AG04449 (cell line): ENCODE data around the gene ARHGAP5.
A peak's percentile ranks its signal among the peaks of the same experiment; 100 is the strongest.

Source experiments
- CTCF ChIA-PET: fragments of 350-600 bp; formaldehyde crosslinking; extraction: SDS; loops from one replicate; lab custom pipeline; 2021; ENCODE audit warnings: antibody characterized with exemption; lab: Yijun Ruan, JAX
- POLR2A ChIA-PET: fragments of 400-600, 350-600 bp; formaldehyde crosslinking; extraction: SDS; loops from one replicate; lab custom pipeline; 2020; ENCODE audit warnings: antibody characterized with exemption, inconsistent platforms; lab: Yijun Ruan, JAX
- DNase-seq: peaks from one replicate; pipeline ENCODE4 v3.0.0-alpha.2; 2010; ENCODE audit warnings: low read depth, low spot score
- H3K4me3 ChIP-seq: 2 replicates; pipeline ENCODE4 v1.5.1; 2011; ENCODE audit warnings: low read depth, mild to moderate bottlenecking, control low read depth, low read length
- TF ChIP-seq, protein P1 (sequence below): IDR thresholded peaks from one replicate; pipeline ENCODE4 v1.5.1; 2011; ENCODE audit warnings: mild to moderate bottlenecking, moderate library complexity, low read length, control low read depth, inconsistent platforms; ENCODE audit not compliant: insufficient read depth; ENCODE audit errors: missing control alignments

Gene ARHGAP5

DNA sequence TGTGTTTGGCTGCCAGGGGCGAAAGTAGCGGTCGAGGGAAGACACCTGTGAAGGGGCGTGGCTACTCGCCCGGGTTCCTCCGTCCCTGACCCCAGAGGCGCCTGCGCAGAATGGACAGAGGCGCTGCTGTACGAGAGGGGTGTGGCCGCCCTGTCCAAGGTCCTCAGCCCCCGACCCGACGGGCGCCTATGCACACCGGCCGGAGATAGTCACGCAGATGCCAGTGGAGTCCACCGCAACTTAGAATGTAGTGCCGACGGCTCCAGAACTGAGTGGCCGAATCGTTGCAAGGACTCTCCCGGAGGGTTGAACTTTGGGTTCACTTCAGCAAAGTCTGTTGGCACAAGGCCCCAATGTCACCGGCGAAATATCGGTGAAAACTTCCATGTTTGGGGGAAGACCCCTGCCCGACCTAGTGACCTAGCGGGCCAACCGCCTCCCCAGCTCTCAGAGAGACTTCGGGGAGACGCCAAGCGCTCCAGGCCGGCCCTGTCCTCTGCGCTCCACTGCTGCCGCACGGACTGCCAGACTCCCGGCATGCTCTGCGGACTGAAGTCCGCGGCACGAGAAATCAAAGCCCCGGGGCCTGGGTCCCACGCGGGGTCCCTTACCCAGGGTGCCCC lies 124.2 kb downstream of the ARHGAP5 start:
- no peak for DNase-seq
- peak overlapping the region; percentile 64 for H3K4me3 ChIP-seq
- TF ChIP-seq, protein P1, sequence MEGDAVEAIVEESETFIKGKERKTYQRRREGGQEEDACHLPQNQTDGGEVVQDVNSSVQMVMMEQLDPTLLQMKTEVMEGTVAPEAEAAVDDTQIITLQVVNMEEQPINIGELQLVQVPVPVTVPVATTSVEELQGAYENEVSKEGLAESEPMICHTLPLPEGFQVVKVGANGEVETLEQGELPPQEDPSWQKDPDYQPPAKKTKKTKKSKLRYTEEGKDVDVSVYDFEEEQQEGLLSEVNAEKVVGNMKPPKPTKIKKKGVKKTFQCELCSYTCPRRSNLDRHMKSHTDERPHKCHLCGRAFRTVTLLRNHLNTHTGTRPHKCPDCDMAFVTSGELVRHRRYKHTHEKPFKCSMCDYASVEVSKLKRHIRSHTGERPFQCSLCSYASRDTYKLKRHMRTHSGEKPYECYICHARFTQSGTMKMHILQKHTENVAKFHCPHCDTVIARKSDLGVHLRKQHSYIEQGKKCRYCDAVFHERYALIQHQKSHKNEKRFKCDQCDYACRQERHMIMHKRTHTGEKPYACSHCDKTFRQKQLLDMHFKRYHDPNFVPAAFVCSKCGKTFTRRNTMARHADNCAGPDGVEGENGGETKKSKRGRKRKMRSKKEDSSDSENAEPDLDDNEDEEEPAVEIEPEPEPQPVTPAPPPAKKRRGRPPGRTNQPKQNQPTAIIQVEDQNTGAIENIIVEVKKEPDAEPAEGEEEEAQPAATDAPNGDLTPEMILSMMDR, result no peak
- ChIA-PET POLR2A (interaction anchor here (1.6 kb wide), 1 partner anchor 125 kb away, joined by 3 read pairs; no protein-coding TSS in a partner anchor), CTCF (no interaction called here)

- TF ChIP-seq, protein P1, result no peak
- CTCF ChIA-PET, result interaction anchor here (1.8 kb wide), 1 partner anchor 49 kb away, joined by 6 read pairs; no protein-coding TSS in a partner anchor
Measured at GRCh38 chr14:32201816-32202490, 124.8 kb downstream of the ARHGAP5 start, which contains the start of gene RNU6-7. Gene RNU6-7, plus strand, starts transcription at chr14:32202045.

DNA sequence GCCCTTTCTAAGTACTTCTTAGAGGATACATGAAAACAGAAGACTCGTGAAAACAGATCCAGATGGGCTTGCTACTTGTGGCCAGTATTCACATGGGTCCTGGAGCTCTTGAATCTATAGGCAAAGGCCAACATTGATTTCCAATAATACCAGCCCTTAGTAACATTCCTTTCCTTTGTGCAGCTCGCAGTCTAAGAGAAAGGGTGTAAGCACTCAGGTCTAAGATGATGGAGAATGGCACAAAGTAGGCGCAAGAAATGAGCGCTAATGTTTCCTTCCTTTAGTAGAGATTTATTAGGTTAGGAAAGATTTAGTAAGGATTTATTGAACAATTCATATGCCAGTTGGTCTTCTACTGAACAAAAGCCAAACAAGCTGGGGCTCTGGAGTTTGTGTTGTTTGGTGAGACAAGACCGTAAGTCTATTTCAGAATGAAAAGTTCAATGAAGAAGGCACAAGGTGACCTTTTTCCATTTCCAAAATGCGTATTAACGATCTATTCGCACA lies 125.4 kb downstream of the ARHGAP5 start:
- CTCF ChIA-PET, result interaction anchor here (1.8 kb wide), 1 partner anchor 48 kb away, joined by 6 read pairs; no protein-coding TSS in a partner anchor
- POLR2A ChIA-PET, result interaction anchor here (1.6 kb wide), 1 partner anchor 126 kb away, joined by 3 read pairs; no protein-coding TSS in a partner anchor
- DNase-seq, result no peak
- TF ChIP-seq, protein P1, result no peak
- H3K4me3 ChIP-seq, result peak overlapping the region; percentile 72

More at GRCh38 chr14:32201816-32202490, 124.8 kb downstream of the ARHGAP5 start, which contains the start of gene RNU6-7:
- H3K4me3 ChIP-seq, result peak within 1 kb of the TSS; percentile 72
- POLR2A ChIA-PET, result interaction anchor here (1.6 kb wide), 1 partner anchor 126 kb away, joined by 3 read pairs; no protein-coding TSS in a partner anchor
- DNase-seq, result no peak

DNA sequence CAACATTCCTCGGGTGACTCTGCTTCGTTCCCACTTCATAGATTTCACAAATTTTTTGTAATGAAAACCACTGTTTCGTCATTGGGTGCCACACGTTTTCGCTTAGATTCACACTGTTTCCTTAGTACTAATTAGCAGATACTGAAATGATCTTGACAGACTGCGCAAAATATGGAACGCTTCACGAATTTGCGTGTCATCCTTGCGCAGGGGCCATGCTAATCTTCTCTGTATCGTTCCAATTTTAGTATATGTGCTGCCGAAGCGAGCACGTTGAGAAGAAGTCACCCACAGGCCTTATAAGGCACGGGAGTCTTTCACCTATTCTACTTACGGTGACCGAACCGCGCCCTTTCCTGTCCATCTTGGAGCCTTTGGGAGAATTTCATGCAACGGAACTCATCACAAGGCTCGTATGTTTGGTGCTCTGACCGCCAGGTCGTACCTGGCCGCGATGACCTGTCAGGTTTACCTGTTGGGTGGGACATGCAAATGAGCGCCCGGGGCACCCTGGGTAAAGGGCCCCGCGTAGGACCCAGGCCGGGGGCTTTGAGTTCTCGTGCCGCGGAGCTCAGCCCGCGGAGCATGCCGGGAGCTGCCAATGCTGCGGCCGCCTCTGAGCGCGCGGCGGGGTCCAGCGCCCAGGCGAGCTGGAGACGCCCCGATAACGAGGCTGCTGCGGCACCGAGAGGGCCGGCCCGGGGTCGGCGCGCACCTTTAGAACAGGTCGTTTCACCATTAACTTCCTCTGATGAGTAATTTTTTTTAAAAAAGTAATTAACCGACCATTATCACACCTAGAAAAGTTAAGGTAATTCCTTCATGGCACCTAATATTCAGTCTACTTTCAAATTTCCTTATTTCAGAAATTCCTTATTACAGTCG lies 126.1 kb downstream of the ARHGAP5 start, which contains the start of gene RNU6-8:
RNU6-8 (minus strand) TSS at position 272 of the 885 bp plus-strand sequence.
- DNase-seq, result peak; percentile 45
- H3K4me3 ChIP-seq, result peak within 1 kb of the TSS; percentile 72
- POLR2A ChIA-PET, result interaction anchor here (1.6 kb wide), 1 partner anchor 127 kb away, joined by 3 read pairs; no protein-coding TSS in a partner anchor
- CTCF ChIA-PET, result interaction anchor here (1.8 kb wide), 1 partner anchor 48 kb away, joined by 6 read pairs; no protein-coding TSS in a partner anchor
- TF ChIP-seq, protein P1, result no peak

DNA sequence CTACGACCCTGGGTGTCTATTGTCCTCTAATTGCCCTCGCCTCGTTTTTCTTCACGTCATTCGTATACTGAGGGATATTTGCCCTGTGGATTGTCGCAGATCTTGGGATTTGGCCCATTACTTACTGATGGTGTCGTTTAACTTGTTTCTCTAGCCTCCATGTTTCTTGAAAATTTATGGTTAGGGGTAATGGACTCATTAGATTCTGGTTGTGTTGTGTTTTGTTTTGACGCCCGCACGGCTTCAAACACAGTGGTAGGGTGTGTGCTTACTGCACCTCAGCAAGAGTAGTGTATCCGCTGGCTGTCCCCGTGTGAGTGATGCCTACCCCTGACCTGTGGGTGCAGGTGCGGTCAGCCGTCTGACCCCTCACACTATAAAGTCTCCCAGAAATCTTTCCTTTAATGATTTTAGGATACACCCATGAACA lies 126.8 kb downstream of the ARHGAP5 start:
- no peak for DNase-seq
- H3K4me3 ChIP-seq, result peak overlapping the region; percentile 72
- TF ChIP-seq, protein P1, result no peak
- ChIA-PET POLR2A (no interaction called here), CTCF (interaction anchor here (1.8 kb wide), 1 partner anchor 47 kb away, joined by 6 read pairs; no protein-coding TSS in a partner anchor)
